NCI-H2196 treated with DMSO at 0.1 percent for 48 hours (cell line): ENCODE data around the gene SIN3A.
"Not testable (repeated sequence)": the region's sequence is repeated elsewhere in the genome, so short reads cannot be mapped to it uniquely, and the experiment has no call there.

Experiments
- DNase-seq: peaks from one replicate; lab custom pipeline; 2025; ENCODE audit not compliant: unreplicated experiment; lab: John Stamatoyannopoulos, UW

Gene SIN3A

GRCh38 chr15:75451674-75452363, at the start of gene SIN3A:
SIN3A (minus strand) TSS chr15:75451690; CDS start chr15:75430375, 21,315 bp downstream.
- peak; percentile 99 for DNase-seq

GRCh38 chr15:75493732-75494131, 42.2 kb upstream of the SIN3A start:
- DNase-seq, result no peak

GRCh38 chr15:75483961-75484360, 32.5 kb upstream of the SIN3A start:
- DNase-seq, result no peak

GRCh38 chr15:75483556-75483955, 32.1 kb upstream of the SIN3A start:
- not testable (repeated sequence) for DNase-seq

DNA sequence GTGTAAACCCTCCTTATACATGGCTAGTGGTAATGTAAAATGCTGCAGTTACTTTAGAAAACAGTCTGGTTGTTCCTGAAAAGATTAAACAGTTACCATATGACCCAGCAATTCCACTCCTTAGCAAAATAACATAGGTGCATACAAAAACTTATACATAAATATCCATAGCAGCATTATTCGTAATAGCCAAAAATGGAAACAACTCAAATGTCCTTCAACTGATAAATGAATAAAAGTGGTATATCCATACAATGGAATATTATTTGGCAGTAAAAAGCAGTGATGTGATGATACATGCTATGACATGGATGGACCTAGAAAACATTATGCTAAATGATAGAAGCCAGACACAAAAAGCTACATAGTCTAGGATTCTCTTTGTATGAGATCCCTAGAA, 31.6 kb upstream of the SIN3A start:
- DNase-seq, result no peak

DNA sequence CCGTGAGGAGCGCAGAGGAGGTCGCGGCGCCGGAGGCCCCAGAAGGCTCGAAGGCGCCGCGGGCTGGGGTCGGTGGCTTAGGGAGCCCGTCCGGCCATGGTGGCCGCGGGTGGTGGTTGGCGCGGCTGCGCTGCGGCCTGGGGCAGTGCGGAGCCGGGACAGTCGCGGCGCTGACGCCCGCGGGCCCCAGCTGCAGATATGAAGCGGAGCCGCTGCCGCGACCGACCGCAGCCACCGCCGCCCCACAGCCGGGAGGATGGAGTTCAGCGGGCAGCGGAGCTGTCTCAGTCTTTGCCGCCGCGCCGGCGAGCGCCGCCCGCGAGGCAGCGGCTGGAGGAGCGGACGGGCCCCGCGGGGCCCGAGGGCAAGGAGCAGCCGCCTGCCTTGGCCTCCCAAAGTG, 29.0 kb upstream of the SIN3A start:
- DNase-seq, result not testable (repeated sequence)

GRCh38 chr15:75479670-75480069, 28.2 kb upstream of the SIN3A start:
- DNase-seq, result peak; percentile 7

DNA sequence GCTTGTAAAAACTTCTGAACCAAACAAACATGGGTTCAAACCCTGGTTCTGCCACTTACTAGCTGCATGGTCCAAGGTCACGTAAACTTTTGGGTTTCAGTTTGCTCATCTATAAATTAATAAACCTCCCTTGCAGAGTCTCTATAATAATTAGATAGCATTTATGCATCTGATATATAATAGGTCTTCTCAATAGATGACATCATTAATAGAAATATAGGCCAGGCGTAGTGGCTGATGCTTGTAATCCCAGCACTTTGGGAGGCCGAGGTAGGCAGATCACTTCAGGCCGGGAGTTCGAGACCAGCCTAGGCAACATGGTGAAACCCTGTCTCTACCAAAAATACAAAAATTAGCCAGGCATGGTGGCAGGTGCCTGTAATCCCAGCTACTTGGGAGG, 25.6 kb upstream of the SIN3A start:
- not testable (repeated sequence) for DNase-seq

DNA sequence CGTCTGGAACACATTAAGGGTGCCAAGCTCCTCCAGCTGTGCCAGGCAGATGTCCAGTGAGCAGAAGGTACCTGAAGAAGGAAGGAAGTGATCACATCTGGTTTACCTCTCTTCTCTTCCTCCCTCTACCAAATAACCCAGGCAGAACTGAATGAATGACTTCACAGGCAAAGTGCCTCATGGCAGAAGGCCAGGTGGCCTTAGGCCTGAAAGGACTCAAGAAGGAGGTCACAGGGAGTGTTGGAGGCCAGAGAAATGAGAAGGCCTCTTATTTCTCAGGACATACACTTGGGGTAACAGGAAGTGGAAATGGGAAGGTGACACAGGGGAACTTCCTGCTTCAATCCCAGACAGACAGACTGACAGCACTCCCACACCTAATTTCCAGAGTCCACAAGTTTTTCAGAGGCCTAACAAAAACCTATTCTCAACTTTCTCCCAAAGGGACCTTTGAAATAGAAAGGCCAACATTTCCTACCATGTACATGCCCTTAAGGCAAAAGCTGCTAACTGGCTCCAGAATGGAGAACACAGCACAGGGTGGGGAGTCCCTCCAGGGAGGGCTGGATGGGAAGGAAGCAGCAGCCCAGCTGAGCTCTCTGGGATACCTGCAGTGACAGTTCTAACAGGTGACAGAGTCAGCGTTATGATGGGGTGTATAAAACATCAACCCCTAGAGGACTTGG, 17.6 kb upstream of the SIN3A start:
- no peak for DNase-seq

GRCh38 chr15:75460646-75461045, 9.2 kb upstream of the SIN3A start:
- no peak for DNase-seq

DNA sequence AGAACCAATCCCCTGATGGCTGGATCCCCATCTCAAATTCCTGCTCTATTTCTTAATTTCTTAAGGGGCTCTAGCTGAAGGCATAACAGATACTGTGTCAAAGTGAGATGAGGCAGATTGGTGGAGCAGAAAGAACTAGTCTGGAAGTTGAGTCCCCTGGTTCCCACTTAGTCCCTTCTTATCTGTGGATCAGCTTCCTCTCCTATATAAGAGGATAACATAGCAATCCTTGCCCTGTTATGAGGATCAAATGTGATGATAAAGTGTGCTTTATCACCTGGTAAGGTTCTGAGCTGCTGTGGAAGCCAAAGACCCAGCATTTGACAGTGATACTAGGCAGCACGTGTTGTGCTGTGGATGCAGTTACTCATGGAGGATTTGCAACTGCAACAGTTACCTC, 8.1 kb upstream of the SIN3A start:
- no peak for DNase-seq

GRCh38 chr15:75456710-75457109, 5.2 kb upstream of the SIN3A start:
- DNase-seq, result no peak

GRCh38 chr15:75455982-75456531, 4.6 kb upstream of the SIN3A start:
- DNase-seq, result peak; percentile 7

GRCh38 chr15:75455424-75455981, 4.0 kb upstream of the SIN3A start:
- peak; percentile 36 for DNase-seq

- peak; percentile 47 for DNase-seq
These were observed 3.2 kb upstream of the SIN3A start for GRCh38 chr15:75454471-75455378.

DNA sequence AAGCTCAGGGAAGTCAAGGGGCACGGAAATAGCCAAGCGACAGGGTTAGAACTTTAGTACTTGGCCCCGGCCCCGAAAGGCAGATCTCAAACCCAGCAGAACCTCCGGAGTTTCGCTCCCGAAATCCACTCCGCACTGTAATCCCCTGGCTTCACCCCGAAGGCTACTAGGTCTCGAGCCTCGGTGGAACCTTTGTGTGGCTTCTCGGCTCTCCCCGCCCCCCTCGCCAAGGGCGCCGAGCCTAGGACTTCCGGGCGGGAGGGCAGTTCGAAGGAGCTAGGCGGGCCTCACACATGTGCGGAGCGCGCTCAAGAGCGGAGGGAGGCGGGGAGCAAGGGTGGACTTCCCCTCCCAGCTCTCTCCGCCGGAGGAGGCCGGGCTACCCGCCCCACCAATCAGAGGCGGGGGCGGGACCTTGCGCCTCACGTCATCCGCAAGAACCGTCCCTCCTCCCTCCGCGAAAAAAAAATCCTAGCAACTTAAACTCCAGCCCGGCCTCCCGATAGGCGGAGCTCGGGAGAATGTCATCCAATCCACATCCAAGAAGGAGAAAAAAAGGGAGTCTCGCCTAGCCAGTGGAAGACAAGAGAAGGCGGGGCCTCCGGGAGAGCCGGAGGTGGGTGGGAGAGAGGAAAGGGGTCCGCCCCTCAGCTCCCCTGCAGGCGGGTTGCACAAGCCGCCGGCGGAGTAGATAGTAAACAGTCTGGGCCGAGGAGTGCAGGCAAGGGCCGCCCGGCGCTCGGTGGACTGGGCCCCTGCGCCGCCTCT, 2.4 kb upstream of the SIN3A start:
- peak; percentile 88 for DNase-seq

GRCh38 chr15:75452865-75453702, 1.6 kb upstream of the SIN3A start:
- DNase-seq, result peak; percentile 9

GRCh38 chr15:75452364-75452864, 924 bp upstream of the SIN3A start:
- peak; percentile 34 for DNase-seq

- DNase-seq, result no peak
These were observed 252 bp downstream of the SIN3A start for GRCh38 chr15:75451202-75451673.
